HL-60 (cell line): ENCODE data around the gene NCBP3.

Experiments
- GABPA ChIP-seq: IDR thresholded peaks from 2 replicates; pipeline ENCODE4 v1.6.1; 2012; ENCODE audit warnings: low read depth
- TF ChIP-seq, protein P1 (sequence below): IDR thresholded peaks from one replicate; pipeline ENCODE4 v1.5.1; 2011; ENCODE audit warnings: low read length, control low read depth, inconsistent platforms; ENCODE audit not compliant: insufficient read depth

- TF ChIP-seq, protein P1, sequence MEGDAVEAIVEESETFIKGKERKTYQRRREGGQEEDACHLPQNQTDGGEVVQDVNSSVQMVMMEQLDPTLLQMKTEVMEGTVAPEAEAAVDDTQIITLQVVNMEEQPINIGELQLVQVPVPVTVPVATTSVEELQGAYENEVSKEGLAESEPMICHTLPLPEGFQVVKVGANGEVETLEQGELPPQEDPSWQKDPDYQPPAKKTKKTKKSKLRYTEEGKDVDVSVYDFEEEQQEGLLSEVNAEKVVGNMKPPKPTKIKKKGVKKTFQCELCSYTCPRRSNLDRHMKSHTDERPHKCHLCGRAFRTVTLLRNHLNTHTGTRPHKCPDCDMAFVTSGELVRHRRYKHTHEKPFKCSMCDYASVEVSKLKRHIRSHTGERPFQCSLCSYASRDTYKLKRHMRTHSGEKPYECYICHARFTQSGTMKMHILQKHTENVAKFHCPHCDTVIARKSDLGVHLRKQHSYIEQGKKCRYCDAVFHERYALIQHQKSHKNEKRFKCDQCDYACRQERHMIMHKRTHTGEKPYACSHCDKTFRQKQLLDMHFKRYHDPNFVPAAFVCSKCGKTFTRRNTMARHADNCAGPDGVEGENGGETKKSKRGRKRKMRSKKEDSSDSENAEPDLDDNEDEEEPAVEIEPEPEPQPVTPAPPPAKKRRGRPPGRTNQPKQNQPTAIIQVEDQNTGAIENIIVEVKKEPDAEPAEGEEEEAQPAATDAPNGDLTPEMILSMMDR, result no peak
- TF ChIP-seq GABPA, result no peak
Measured at GRCh38 chr17:3848229-3848835, 2.3 kb upstream of the NCBP3 start.
